Fibroblast of the conjunctiva (primary cell): ENCODE data around the gene TMEM51.

ENCODE experiments used
- DNase-seq: peaks from one replicate; pipeline ENCODE4 v3.0.0-alpha.2; 2010; ENCODE audit warnings: low read depth

The TMEM51 gene

DNA sequence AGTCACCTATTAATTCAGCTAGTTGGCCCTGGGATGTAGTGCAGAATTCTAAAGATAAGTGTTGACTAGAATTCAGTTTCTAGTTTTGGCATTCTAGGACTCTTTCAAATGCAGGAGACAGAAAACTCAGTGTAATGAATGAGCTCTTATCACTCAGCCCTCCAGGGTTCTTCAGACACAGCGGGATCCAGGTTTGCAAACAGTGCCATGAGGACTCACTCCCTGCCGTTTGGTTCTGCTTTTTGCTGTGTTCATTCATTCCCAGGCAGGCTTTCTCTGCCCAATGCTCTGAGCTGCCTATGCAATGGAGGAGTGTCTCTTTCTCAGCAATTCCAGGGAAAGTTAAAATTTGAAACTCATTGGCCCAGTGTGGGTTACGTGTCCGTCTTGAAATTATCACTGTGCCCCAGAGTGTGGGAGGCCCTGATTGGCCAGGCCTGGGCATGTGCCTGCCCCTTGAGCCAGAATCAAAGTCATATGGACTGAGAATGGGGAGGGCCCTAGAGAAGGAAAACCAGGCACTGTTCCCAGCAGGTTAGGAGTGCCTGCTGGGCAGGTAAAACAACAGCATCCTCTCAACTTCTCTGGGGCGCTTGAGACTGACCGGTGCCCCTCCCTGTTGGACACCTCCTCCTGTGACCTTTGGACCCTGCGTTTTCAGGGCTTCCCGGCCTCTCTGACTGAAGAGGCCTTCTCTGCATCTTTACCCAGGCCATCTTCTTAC lies 43.4 kb downstream of the TMEM51 start:
- no peak for DNase-seq

DNA sequence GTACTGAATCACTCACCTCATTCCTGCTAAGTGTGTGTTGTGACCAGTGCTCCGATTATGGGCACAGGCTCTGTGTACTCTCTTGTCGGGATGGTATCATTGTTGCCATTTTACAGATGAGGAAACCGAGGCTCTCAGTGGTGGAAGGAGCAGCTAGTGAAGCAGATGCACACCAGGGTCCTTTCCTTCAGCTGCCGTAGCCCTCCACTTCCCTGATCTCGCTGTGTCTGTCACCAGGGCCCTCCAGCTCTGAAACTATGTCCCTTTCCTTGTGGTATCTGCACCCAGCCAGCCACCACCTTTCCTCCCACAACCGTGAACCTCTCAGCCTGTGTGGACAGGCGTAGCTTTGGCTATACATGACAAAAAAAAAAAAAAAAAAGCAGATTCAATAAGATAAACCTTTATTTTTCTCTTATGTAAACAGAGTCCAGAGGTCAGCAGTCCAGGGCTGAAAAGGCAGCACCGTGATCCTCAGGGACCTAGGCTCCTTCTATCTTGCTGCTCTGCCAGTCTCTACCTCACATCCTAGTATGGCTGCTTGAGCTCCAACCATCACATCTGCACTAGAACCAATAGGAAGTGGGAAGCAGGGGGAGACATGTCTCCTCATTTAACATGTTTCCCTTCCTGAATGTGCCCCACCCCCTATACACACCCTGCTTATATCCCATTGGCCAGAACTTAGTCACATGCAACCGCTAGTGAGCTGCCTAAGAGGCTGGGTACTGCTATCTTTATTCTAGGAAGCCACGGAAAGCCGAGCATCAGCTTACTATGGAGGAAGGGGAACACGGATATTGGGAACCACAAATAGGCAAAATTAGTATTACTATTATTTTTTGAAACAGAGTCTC lies 44.3 kb downstream of the TMEM51 start:
- DNase-seq: no peak

DNA sequence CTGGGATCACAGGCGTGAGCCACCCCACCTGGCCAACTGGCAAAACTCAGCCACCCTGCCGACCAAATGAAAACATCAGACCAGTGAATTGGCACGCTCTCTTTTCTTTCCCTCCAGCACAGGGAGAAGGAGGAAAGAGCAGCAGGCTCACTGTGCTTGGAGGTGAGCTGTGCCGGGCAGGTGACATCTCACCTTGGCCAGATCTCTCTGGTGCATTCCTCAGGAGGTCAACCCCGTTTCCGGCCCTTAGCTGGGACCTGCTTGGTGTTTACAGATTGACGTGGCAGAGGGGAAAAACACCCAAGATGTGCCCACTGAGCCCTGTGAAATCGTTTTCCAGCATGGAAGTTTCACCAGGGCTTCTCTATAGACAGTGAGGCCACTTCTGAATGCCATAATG lies 45.1 kb downstream of the TMEM51 start:
- no peak for DNase-seq

DNA sequence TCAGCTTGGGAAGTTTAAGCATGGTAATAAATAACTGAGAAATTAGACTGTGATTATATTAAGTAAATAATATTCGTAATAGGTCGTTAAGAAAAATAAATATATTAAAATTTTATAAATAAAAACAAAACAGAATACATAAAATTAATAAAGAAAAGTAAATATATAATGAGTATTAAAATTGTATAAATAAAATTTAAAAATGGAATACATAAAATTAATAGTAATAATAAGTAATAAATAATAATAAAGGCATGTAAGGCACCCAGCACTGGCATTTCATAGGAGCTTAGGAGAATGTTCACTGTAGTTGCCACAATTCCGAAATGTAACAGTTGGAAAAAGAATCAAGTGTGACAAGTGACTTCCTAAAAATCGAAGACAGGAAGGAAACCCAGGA lies 47.7 kb downstream of the TMEM51 start:
- DNase-seq: no peak

DNA sequence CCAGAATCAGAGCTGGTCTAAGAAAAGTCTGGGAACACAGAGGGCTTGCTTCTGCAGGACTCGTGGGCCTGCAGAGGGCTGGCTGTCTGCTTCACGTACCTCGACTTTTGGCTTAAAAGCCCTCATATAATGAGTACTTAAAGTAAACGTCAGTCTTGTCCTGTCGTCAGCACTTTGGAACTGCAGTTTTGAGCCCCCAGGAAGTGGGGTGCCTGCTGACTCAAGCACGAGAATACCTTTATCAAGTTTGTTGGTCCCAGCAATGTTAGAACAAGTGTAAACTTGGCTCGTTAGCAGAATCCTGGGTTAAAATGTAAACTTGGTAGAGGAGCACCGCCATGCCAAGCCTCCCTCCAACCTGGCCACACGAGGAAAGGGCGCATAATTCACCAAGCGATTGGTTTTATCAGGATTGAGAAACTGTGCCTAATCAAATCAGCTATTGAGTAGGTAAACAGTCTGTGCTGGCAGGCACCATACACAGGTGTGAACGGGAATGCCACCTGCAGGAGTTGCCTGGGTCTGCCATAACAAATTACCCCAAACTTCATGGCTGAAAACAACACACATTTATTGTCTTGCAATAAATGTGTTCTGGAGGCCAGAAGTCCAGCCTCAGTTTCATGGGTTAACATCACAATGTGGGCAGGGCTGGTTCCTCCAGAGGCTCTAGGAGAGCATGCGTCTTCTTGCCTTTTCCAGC lies 48.5 kb downstream of the TMEM51 start:
- no peak for DNase-seq

DNA sequence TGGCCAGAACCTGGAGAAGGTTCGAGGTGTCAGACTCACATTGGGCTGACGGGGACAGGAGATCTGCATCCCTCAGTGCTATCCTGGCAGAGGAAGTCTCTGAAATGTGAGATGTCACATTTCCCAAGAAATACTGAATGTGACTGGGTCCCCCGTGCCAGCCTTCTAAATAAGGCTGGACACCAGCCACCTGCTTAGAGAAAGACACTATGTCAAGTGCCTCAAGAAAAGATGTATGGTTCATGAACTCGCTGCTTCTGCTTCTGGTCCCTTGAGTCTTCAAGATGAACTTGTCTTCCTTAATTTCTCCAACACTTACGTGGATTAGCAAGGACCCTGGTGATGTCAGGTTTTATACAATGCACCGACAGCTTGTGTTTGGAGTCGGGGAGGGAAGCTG lies 51.4 kb downstream of the TMEM51 start:
- DNase-seq: no peak

DNA sequence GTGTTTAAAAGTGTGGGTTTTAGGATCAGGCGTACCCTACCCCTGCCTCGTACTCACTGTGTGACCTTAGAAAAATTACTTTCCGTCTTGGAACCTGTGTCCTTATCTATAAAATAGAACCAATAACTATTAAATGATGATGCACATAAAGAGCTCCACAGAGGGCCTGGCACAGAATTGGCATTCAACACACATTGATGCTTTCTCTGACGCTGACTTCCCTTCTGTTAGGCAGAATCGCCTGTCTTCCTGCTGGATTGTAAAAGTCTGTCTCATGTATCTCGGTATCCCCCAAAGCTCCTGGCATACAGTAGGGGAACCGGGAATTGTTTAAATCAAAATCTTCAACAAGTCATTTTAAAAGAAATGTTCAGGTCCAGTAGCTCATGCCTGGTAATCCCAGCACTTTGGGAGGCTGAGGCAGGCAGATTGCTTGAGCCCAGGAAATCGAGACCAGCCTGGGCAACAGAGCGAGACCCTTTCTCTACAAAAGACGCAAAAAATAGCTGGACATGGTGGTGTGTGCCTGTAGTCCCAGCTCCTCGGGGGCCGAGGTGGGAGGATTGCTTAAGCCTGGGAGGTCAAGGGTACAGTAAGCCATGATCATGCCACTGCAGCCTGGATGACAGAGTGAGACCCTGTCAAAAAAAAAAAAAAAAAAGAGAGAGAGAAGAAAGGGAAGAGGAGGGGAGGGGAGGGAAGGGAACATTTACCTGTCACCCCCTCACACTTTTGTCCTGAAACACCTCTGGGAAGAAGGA lies 52.2 kb downstream of the TMEM51 start:
- no peak for DNase-seq

DNA sequence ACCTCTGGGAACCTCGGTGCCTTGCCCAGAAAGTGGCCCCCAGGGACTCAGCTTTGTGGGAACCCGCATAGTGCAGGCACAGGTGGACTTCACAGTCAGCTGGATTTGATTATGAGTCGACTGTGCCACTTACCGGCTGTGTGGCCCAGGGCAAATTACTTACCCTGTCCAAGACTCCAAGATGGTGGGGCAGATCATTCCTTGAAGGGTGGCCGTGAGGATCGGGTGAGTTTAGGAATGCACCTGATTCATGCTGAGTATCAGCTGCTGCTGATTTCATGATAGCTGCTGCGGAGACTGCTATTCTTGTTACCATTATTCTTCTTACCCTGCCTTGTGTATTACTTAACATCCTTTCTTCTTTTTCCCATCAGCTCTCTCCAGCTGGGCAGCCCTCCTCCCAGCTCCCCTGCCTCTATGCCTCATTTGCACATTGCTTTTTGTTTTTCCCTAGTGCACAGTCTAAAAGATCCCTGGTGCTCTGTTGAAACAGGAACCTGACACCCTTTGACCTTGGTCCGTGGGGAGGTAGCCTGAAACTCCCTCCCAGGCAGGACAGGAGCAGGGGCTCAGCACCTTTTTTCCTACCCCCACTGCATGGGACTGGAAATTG lies 53.0 kb downstream of the TMEM51 start:
- DNase-seq: no peak

DNA sequence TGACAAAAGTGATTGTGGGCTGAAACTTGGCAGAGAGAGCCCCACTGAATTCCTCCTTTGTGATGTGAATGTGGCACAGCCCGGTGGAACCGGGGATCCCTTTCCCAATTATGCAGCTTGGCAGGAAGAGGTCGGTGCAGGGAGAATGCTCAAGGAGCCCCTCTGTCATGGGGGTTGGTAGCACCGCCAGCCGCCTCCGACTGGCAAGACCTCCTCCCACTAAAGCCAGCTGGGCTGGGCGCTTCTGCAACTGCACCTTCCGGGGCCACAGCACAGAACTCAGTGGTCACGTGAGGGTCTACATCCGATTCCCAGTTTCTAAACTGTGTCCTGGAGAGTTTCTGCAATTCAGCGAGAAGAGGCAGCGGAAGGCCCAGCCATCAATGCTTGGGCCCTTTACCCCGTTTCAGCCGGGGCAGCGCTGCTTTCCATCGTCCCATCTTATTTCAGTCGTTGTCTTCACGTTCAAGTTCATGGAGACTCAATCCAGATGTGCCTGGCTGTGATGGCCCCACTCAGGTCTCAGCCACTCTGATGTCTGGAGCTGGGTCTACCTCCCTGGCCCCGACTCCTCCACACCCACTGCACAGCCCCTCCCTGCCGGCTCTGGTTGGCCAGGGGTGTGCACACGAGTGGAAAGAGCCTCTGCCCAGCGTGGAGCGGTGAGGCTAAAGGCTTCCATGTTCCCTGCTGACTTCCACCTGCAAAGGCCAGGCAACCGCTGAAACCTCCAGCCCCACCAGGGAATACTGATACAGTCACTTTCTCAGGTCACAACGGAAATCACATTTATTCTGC lies 53.7 kb downstream of the TMEM51 start:
- DNase-seq: no peak

DNA sequence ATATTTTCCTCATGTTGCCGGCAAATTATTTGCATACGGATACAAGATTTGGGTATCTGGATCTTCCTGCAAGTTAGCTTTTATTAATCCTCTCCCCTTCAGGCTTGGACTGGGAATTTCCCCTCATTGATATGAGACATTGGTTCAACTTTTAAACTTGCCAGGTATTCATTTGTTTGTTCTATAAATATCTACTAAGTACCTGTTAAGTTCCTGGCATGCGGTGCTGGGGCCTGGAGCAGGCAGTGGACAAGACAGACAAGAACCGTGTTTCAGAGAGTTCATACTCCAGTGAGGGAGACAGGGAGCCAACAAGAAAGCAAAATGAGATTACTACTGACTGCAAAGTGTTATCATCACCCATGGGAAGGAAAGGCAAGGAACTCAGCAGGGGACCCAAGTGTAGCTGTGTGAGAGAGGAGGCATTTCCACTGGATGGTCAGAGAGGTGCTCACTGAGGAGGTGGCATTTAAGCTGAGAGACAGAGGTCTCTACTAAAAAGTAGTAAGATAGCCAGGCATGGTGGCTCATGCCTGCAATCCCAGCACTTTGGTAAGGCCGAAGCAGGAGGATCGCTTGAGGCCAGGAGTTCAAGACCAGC lies 54.4 kb downstream of the TMEM51 start:
- DNase-seq: no peak

DNA sequence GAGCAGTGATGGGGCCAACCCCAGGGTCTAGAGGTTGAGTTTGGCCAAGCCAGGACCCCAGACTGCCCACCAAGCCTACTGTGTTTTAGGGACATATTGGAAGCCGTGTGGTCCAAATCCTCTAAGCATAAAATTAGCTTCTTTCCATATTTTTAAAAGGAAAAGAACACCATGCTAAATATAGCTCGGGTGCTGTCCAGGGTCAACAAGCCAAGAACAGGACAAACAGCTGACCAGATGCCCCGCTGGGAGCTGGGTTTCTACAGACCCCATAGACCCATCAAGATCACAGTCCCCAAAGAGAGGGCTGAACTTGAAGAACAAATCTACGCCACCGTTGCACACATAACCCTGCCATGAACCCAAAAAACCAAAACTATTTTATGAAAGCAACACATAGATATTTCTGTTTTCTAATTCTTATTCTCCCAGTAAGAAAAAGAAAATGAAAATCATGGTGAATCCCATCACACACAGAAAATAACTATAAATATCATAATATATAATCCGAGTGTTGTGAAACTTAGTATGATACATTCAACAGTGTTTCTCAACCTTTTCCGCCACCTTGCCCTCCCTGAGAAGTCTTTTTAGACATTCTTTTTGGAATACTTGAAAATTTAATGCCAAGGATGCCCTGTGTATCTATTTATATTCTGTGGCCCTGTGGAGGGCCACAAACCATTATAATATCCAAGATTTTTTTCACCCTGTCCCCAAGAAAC lies 57.3 kb downstream of the TMEM51 start:
- no peak for DNase-seq

DNA sequence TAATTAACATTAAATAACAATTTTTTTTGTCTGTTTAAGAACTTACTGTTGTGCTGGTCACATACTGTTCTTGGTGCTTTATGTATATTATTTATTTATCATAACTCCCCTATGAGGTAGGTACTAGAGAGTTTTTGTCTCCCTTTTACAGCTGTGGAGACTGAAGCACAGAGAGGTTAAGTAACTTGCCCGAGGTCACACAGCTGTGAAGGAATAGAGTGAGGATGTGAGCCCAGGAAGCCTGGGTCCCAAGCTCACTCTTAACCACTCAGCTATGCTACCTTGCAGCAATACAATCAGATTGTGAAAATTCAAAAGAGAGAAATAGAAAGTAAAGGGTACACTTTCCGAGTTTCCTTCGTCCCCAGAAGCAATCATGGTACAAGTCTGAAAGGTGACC lies 57.9 kb downstream of the TMEM51 start:
- no peak for DNase-seq

DNA sequence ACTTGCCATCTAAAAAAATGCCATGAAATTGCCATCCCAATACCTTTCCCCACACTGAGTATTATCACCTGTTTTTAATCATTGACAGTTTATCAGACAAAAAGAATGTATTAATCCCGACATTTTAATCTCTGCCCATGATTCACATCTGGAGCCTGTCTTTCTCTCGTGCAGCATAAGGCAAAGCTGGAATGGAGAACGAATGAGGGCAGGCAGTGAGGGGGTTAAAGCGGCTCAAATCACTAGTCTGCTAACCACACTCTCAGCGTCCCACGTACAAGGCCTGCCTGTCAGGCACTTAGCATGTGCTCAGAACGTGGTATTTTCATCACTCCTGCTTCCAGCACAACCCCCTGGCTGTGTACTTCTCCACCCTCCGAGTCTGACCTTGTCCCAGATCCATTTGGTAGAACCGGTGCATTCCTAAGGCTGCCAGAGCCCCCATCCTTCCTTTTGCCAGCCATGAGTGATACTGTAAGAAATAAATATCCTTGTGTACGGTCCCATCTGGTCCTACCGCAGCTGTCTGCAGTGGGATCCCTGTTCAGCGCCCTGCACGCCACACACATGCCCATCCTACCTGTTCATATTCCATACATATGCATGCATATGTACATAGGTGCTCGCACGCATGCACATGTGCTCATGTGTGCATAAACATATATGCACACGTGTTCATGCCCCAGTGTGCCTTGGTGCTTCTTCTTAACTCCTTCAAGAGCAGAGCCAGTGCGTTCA lies 58.8 kb downstream of the TMEM51 start:
- DNase-seq: no peak

DNA sequence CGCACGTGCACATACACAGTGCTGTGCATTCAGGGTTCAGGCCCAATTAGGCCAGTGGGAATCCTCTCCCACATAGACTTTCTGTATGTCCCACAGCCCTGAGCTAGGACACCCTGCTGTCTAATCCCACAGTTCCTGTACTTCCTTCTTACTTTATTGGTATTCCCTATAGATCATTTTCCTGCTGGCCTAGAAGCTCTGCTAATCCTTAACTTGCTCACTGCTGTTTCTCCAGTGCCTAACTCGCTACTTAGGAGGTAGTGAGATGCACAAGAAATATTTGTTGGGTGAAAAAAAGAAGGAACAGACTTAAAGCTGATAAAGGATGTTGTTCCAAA lies 59.4 kb downstream of the TMEM51 start:
- no peak for DNase-seq

DNA sequence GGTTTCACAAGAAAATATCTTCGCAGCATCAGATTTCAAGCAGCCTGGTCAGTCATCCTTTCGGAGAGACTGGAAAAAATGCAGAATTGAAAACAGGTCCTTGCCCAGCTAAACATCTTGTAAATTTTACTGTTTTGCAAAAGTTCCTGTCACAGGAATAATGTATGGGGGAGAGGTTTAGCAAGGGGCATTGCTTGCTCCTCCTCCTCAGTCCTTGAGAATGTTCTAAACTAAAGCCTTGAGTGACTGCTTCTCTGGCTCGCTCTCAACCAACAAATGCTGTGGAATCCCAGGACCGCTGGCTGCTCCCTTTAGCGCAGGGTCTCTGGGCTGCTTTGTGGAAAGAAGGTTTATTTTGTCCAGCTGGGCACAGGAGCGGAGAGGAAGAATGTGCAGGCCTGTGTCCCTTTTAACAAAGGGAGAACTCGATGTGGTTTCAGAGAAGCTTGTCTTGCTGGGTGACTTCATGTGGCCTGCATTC lies 59.8 kb downstream of the TMEM51 start:
- no peak for DNase-seq

DNA sequence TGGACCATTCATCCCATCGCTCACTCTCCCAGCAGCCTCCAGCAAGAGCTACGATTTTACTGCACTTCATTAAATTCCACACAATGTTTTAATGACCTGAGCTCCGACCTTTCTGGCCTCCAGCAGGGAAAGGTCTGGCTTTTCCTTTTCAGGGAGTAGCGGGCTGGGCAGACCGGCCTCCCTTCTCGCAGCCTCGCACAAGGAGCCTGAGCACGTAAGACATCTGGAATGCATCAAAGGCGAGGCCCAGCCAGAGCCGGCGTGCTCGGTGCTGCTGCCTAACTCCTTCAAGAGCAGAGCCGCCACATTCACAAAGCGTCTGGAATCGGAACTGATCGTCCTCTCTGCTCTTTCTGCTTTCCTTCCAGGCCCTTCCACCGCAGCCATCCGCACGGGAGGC lies 61.0 kb downstream of the TMEM51 start:
- DNase-seq: peak; percentile 51

DNA sequence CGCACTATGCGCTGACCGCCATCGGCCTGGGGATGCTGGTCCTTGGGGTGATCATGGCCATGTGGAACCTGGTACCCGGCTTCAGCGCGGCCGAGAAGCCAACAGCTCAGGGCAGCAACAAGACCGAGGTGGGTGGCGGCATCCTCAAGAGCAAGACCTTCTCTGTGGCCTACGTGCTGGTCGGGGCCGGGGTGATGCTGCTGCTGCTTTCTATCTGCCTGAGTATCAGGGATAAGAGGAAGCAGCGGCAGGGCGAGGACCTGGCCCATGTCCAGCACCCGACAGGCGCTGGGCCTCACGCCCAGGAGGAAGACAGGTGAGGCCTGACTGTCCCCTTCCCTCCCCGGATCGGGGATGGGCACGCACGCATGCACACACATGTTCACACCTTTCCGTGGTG lies 61.6 kb downstream of the TMEM51 start:
- no peak for DNase-seq

DNA sequence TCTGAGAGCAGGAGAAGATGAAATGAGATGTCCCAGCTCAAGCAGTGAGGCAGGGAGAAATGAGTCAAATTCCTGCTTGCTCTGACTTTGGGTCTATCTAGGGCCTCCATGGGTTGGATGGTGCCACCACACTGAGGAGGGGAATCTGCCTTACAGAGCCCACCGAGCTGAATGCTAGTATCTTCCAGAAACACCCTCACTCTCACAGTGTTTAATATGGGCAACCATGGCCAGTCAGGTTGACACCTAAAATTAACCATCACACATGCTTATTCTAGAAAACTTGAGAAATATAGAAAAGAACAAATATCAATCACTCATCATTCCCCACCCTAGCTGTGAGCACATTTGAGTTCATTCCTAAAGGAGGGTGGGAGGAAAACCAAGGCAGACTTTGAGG lies 64.1 kb downstream of the TMEM51 start:
- DNase-seq: no peak
